NCI-H524 treated with DMSO at 0.1 percent for 48 hours (cell line): ENCODE measurements around the gene BPIFB3.
A peak's percentile ranks its signal among the peaks of the same experiment; 100 is the strongest.

ENCODE experiments used
- DNase-seq: peaks from one replicate; lab custom pipeline; 2025; lab: John Stamatoyannopoulos, UW

BPIFB3 gene

DNA sequence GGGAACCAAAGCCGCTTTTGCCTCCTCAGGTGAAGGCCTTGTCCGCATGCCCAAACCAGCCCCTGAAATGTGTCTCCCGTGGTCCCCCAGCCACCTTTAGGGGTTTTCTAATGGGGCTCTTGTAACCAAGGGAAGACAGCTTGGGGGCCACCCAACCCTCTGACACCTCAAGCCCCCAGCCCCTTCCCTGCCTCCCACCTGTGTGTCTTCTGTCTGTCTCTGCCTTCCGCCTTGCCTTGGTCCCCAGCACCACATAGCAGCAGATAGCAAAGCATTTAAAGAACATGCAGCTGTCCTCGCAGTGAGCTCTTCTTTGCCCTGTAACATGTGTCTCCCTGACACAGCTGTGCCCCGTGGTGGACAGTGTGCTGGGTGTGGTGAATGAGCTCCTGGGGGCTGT lies 9.6 kb downstream of the BPIFB3 start:
- no peak for DNase-seq

DNA sequence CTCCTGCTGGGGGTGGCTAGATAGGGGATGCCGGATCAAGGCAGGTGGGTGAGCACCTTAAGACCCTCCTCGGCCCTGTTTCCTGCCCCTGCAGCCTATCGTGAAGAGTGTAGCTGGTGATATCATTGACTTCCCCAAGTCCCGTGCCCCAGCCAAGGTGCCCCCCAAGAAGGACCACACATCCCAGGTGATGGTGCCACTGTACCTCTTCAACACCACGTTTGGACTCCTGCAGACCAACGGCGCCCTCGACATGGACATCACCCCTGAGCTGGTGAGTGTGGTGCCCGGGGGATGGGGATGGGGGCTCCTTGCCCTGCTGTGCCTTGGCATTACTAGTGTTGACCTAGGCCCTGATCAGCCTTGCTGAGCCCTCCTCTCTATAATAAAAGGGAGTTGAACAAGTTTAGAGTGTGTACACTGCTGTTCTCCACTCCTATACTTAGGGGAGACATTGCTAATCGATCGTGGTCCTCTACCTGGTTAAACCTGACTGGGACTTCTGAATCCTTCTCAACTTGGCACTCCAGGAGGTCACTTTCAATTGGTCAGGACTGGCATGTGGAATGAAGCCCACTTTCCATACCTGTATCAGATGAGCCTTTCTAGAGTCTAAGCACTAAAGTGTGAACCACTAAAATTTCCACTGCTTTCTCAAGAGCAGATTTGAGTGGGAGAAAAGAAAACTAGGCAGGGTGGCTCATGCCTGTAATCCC lies 11.0 kb downstream of the BPIFB3 start:
- no peak for DNase-seq

DNA sequence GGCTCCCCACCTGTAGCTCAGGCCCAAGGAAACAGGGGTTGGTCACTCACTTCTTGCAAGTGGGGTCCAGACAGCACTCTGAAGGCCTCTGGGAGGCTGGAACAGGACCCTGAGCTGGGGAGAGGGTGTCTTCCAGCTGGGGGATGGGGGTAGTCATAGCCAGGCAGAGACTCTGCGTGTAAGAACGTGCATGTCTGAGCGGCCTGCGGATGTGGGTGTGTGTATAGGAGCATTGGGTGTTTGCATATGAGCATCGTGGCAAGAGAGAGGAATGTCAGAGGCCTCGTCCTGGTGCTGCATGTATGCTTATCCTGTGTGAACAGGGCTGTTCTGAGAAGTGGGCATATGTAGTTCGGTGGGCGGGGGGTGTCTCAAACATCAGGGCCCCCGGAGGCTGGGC lies 12.1 kb downstream of the BPIFB3 start:
- no peak for DNase-seq

DNA sequence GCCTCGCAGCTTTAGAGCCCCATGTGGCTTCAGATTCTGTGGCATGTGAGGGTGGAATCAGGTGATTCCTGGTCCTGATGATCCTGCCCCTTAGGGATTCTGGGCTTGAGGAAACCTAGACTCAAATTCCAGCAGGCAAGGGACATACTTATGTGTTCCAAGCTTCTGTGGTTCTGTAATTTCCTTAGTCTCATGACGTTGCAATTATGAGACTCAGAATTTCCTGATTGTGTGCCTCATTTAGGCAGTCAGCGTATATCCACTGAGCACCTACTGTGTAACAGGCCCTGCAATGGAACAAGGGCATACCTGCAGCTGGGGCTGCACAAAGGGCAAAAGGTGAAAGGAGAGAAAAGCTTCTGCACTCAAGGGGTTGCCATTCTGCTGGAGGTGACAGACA lies 14.1 kb downstream of the BPIFB3 start:
- no peak for DNase-seq

DNA sequence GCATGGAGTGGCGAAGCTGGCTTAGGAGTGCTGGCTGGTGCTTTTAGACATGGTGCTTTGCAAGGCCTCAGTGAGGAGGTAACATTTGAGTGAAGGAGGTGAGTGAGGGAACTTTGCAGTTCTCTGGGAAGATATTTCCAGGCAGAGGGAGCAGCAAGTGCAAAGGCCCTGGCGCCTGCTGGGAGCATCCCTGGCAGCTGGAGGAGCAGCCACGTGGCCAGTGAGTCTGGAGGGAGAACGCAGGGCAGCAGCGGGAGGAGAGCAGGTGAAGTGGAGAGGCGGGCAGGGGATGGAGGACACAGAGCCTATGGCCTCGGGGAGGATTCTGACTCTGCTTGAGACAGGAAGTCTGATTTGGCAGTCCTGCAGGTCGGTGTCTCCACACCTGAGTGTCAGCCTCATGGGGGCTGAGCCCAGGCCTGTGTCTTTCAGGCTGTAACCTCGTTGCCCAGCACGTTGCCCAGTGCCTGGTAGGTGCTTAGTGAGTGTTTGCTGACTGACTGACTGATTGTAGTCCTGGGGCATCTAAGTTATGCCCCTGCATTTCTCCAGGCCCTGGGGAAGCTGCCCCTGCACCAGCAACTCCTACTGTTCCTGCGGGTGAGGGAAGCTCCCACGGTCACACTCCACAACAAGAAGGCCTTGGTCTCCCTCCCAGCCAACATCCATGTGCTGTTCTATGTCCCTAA lies 14.7 kb downstream of the BPIFB3 start:
- DNase-seq = no peak

DNA sequence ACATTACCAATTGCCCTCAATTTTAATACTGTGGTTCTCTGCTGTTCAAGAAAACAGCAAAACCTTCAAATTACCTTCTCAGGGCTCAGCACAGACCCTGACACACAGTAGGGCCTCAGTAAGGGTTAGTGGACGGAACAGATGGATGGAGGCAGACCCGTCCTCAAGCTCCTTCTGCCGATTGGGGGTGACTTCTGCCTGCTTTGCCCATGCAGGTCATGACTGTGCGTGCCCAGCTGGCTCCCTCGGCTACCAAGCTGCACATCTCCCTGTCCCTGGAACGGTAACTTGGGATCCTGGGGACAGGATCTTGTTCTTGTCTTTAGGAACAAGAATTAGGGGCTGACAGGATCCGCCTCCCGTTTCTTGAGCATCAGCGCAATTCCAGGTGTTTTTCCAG lies 16.0 kb downstream of the BPIFB3 start:
- no peak for DNase-seq

DNA sequence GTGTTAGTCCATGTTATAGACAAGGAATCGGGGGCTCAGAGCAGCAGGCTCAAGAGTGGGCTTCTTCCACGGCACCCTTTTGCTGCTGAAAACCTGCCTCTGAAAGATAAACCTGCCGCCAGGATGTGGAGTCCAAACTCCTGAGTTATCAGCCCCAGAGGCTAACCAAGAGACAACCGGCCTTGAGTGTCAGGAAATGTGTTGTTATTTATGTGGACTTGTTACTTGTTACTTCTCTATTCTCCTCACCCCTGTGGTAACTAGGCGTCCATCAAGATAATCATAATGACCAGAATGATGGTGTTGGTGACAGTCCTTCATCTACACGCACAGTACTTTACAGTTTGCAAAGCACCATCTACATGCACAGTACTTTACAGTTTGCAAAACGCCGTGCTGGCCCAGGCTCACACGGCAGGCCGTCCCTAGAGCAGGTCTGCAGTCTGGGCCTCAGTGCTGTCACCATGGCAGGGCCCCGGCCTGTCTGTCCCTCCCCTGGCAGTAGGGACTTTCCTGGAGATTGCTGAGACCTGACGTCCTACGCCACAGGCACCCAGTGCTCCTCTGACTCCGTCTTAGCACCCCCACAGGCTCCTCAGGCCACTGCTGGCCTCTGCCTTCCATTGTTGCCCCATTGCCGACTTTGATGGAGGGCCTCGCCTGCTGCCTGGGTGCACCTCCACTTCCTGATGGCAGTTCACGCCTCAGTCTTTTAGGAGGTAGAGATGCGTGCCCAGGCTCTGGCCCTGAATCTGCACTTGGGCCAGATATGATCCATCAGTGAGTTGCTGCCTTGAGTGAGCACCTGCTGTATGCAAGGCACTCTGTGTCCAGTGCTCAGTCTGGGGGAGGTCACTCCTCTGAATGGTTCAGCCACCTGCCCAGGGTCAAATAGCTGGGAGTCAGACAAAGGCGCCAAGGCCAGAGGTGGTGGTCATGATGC lies 16.7 kb downstream of the BPIFB3 start:
- DNase-seq = no peak

DNA sequence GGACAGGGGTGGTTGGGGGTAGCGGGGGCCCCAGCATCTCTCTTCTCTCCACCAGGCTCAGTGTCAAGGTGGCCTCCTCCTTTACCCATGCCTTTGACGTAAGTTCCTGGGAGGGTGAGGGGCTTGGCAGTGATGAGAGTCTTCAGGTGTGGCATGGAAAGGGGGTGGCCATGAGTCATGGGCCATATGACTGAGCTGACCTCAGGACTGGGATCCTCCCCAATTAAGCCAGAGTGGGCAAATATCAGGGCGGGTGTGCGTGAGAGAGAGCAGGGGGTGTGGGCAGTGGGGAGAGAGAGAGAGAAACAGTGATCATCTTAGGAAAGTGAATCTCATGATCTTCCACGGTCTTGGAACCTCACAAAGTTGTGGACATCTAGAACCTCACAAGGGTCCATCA lies 17.5 kb downstream of the BPIFB3 start:
- DNase-seq = no peak

DNA sequence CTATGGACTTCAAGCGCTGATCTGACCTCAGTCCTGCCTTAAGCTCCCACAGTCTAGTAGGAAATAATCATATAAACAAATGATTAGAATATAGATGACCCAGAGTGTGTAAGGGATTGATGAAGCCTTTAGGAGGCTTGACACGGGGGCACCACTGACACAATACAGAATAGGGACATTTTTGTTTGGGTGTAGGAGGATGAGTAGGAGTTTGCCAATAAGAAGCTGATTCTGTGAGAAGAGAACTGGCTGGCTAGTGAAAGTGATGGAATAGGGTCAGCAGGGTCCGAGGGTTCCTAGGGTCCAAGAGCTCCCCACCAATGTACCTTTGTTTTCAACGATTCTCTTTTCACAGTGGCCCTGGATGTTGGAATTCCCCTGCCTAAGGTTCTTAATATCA lies 18.7 kb downstream of the BPIFB3 start:
- no peak for DNase-seq

DNA sequence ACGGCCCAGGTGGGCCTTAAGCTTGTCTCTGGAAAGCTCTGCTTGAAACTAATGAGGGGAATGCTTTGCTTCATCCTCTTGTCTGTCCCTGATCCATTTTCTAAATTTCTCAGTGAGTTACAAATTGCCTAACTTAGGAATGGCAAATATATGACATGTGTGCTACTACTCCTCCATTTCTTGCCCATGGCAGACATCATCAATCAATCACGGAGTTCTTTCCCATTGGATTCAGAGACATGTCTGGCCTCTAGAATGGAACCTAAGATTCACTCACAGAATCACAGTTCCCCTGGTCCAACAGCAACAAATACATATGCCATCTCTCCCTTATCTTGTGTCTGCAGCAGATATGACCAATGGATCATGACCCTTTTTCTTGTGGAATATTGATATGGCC lies 19.1 kb downstream of the BPIFB3 start:
- no peak for DNase-seq

DNA sequence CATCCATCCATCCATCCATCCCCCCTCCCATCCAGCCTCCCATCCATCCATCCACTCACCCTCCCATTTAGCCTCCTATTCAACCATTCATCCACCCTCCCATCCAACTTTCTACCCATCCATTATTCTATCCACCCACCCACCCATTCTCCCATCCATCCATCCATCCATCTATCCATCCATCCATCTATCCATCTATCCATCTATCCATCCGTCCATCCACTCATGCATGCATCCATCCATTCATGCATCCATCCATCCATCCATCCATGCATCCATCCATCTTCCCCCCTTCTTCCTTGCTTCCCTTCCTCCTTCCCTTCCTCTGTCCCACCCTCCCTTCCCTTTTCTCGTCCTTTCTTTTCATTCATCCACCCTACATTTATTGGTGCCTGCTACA lies 21.0 kb downstream of the BPIFB3 start:
- DNase-seq = no peak

DNA sequence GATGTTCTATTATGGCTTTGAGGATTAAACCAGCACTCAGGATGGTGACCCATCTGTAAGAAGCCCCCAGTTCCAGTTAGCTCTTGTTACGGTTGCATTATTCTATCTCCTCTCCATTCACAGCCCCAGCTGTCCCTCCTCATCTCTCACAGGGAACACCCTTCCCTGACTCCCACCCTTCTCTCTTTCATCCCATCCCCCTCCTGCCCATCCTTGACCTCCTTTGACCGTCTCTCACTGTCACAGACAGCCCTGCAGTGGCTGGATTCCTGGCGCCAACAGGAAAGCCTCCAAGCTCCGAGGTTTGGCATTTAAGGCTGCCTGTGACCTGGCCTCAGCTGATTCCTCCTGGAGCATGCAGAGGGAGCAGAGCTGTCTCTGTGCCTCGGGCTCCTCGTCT lies 21.6 kb downstream of the BPIFB3 start:
- DNase-seq = no peak

DNA sequence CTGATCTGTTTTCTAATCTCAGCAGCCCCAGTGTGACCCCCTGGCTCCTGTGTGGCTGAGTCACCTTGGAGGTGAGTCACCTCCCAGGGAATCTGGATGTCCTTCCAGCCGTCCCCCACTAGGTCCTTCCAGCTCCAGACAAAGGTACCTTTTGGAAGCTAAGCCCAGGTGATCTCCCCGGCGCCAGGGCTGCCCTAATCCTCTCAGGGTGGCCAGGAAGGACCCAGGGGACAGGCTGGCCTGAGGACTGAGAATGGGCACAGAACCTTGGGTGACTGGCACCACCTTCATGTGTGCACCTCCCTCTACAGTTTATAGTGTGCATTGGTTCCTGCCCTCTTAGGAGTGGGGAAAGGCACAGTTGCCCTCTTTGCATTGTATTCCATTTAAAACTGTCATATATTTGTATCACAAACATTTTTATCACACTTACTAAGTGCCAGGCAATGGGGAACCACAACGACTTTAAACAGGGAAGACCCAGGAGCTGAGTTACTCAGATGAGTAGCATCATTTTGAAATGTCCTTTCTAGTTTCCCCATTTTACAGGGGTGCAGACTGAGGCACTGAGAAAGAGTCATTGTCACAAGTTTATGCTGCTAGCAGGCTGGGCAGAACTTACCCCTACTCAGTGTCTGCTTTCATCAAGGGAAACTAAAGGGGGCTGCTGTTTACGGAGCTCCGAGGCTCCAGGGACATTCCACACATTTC lies 23.1 kb downstream of the BPIFB3 start:
- peak; percentile 39 for DNase-seq

DNA sequence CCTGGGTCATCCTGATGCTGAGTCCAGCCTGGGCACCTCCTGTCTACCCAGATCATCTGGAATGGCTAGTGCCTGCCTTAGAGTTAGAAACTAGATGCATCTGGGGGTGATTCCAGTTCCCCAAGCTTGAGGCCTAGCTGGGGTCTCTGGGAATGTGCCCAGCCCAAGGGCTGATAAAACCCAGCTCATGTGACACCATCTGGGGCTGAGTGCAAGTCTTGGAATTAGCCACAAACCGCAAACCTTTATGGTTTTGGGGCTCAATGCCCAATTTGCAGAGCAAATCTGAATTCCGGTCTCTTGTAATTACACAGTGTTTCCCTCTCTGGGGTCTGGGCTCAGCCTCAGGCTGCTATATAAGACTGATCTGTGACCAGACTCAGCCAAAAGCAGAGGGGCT lies 25.6 kb downstream of the BPIFB3 start, which contains the start of gene BPIFB4:
TSS of gene BPIFB4 (plus strand) at position 385 of the 400 bp plus-strand sequence. CDS start 1,884 bp downstream, outside the sequence.
- DNase-seq = no peak

DNA sequence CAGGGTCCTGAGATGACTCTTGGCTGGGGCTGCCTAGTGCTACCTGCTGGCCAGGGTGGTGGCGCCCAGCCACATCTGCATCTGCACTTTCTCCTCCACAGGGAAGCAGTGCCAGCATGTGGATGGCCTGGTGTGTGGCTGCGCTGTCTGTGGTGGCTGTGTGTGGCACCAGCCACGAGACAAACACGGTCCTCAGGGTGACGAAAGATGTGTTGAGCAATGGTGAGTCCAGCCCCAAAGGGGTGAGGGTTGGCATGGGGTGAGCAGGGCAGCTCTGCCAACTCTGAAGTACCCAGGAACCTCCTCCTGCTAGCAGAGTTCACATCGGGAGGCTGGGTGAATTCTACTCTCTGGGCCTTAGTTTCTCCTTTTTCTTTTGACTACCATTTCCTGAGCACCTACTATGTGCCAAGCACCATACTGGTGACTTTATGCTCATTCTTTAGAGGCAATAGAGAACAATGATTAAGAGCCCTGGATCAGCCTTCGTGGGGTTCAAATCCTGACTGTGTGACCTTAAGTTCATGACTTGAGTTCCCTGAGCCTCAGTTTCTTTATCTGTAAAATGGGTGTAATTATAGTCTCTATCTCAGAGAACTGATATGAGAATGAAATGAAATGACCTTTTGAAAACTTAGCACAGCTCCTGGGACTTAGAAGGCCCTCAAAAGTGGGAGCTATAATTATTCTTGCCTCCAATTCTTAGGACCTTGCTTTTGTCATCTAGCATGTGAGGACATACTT lies 27.9 kb downstream of the BPIFB3 start:
- no peak for DNase-seq

DNA sequence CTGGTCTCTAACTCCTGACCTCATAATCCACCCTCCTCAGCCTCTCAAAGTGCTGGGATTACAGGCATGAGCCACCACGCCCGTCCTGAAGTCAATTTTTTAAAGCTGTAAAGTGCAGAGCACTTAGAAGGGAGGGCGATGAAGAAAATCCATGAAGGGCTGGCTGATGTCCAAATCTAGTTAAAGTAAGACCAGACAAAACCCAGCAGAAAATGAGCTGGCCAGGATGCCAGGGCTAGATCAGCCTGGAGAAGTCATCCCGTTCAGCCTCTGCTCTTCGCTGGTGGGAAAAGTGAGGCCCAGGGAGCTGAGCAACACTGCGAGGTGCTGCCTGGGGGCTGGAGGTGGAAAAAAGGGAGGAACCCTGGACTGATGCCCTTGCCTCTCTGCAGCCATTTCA lies 28.8 kb downstream of the BPIFB3 start:
- DNase-seq = no peak

DNA sequence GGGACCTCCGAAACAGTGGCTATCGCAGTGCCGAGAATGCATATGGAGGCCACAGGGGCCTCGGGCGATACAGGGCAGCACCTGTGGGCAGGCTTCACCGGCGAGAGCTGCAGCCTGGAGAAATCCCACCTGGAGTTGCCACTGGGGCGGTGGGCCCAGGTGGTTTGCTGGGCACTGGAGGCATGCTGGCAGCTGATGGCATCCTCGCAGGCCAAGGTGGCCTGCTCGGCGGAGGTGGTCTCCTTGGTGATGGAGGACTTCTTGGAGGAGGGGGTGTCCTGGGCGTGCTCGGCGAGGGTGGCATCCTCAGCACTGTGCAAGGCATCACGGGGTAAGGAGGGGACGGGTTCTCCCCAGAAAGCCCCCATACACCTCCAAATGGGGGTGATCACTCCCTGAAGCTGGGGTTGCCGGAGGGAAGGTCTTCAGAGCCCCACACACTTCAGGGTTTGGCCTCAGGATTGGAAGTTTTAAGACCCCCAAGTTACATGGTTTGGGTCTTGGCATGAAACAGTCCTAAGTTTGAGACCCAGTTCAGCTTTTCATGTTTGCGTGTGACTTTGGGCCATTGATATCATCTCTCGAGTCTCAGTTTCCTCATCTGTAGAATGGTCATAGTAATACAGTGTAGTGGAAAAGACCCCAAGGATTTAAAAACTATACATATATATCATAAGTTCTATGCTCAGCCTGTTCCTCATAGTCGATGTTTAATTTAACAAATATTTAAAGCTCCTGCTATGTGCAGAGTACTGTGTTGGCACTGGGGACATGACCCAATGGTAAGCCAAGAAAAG lies 30.0 kb downstream of the BPIFB3 start:
- DNase-seq = no peak

DNA sequence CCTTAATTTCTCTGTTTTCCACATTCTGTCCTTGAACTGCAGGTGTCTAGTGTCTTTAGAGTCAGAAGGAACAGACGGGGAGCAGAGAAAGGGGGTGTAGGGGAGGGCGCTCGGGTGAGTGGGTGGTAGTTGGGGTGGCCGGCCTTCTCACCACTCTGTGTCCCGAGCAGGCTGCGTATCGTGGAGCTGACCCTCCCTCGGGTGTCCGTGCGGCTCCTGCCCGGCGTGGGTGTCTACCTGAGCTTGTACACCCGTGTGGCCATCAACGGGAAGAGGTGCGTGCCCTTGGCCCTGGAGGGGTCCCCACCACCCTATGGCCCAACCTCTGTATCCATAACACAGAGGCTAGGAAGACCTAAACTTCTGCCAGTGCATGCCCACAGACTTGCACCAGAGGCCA lies 31.0 kb downstream of the BPIFB3 start:
- DNase-seq = no peak

DNA sequence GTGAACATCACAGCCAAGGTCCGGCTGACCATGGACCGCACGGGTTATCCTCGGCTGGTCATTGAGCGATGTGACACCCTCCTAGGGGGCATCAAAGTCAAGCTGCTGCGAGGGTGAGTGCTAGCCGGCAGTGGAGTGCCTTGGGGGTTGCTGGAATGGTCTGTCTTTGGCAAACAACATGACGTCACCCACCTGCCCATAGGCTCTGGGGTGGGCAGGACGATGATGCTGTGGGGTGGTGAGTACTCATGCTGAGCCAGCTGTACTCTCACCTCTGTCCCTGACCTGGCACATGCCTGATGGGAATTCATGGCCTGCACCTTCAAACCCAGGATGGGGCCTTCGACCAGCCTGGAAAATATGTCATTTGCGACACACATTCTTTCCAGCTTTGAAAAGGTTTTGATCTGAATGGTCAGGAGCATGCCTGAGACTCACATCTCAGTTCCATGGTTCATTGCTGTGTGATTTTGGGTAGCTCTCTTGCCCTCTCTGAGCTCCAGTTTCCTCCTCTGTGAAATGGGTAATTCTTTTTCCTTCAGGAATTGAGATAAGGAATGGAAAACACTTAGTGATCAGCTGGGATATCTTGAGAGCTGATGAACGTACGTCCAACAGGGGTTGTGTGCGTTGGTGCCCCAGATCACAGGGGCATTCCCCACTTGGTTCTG lies 32.5 kb downstream of the BPIFB3 start:
- no peak for DNase-seq

DNA sequence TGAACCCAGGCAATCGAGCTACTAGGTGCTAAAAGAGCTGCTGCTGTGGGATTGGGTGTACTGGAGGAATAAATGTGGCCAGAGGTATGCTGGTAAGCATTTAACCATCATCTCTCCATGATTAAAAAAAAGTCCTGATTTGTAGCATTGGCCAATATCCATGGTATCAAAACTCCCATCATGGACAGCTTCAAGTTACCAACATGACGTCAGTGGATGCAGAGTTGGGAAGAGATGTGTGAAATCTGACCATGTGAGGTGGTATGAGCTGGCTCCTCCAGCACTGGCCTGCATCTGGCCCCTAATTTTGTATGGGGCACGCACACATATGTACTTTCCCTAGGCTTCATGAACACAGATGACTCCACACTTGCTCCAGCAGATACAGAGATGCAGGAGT lies 37.4 kb downstream of the BPIFB3 start:
- no peak for DNase-seq
